ENCODE results near the gene SHCBP1L. TPM values are rescaled to one million over a fixed set of nuclear protein-coding genes. Genes with fewer than 3 reads are reported as not detected.

SHCBP1L gene
- total RNA-seq, 1 donor from 2014 or later, result not detected

- Mint-ChIP-seq H3K4me1 (ENCODE audit: low read depth, unreplicated experiment) (peaks cover 7% of the 10 kb centered on the region), H3K9me3 (ENCODE audit: unreplicated experiment) (no peaks in the 10 kb centered on the region), H3K27ac (ENCODE audit: unreplicated experiment) (no peak overlapping the region), H3K4me3 (ENCODE audit: unreplicated experiment) (no peak overlapping the region), H3K27me3 (ENCODE audit: unreplicated experiment) (no peaks in the 10 kb centered on the region), H3K36me3 (ENCODE audit: unreplicated experiment) (no peaks in the 10 kb centered on the region)
- TF ChIP-seq CTCF (IDR thresholded peaks at IDR 0.05; ENCODE audit: partially characterized antibody, unreplicated experiment), result no peak
- DNase-seq, result no peak
Measured at GRCh38 chr1:182965096-182965495, 12.1 kb upstream of the SHCBP1L start.

- Mint-ChIP-seq H3K9me3 (ENCODE audit: unreplicated experiment) (no peaks in the 10 kb centered on the region), H3K36me3 (ENCODE audit: unreplicated experiment) (no peaks in the 10 kb centered on the region), H3K27me3 (ENCODE audit: unreplicated experiment) (no peaks in the 10 kb centered on the region), H3K4me3 (ENCODE audit: unreplicated experiment) (peak overlapping the region; percentile 3), H3K4me1 (ENCODE audit: low read depth, unreplicated experiment) (peaks cover 7% of the 10 kb centered on the region), H3K27ac (ENCODE audit: unreplicated experiment) (peak overlapping the region; percentile 13)
- TF ChIP-seq CTCF (IDR thresholded peaks at IDR 0.05; ENCODE audit: partially characterized antibody, unreplicated experiment), result peak; percentile 67
- DNase-seq, result peak; percentile 76
Measured at GRCh38 chr1:182962554-182963115, 9.7 kb upstream of the SHCBP1L start.

GRCh38 chr1:182960046-182960445 is 7.1 kb upstream of the SHCBP1L start:
- Mint-ChIP-seq H3K4me1 (ENCODE audit: low read depth, unreplicated experiment) (peaks cover 13% of the 10 kb centered on the region), H3K27me3 (ENCODE audit: unreplicated experiment) (no peaks in the 10 kb centered on the region), H3K9me3 (ENCODE audit: unreplicated experiment) (no peaks in the 10 kb centered on the region), H3K27ac (ENCODE audit: unreplicated experiment) (no peak overlapping the region), H3K4me3 (ENCODE audit: unreplicated experiment) (no peak overlapping the region), H3K36me3 (ENCODE audit: unreplicated experiment) (no peaks in the 10 kb centered on the region)
- no peak for DNase-seq
- no peak for TF ChIP-seq CTCF (IDR thresholded peaks at IDR 0.05; ENCODE audit: partially characterized antibody, unreplicated experiment)

- H3K9me3 Mint-ChIP-seq (ENCODE audit: unreplicated experiment), result no peaks in the 10 kb centered on the region
- no peaks in the 10 kb centered on the region for H3K36me3 Mint-ChIP-seq (ENCODE audit: unreplicated experiment)
- no peak for DNase-seq
- peaks cover 12% of the 10 kb centered on the region for H3K4me1 Mint-ChIP-seq (ENCODE audit: low read depth, unreplicated experiment)
- no peak overlapping the region for H3K4me3 Mint-ChIP-seq (ENCODE audit: unreplicated experiment)
- H3K27ac Mint-ChIP-seq (ENCODE audit: unreplicated experiment), result no peak overlapping the region
- TF ChIP-seq CTCF (IDR thresholded peaks at IDR 0.05; ENCODE audit: partially characterized antibody, unreplicated experiment), result no peak
- no peaks in the 10 kb centered on the region for H3K27me3 Mint-ChIP-seq (ENCODE audit: unreplicated experiment)
Measured at GRCh38 chr1:182957902-182958395, 5.0 kb upstream of the SHCBP1L start.

GRCh38 chr1:182956708-182957365 is 3.9 kb upstream of the SHCBP1L start:
- Mint-ChIP-seq H3K9me3 (ENCODE audit: unreplicated experiment) (no peaks in the 10 kb centered on the region), H3K27me3 (ENCODE audit: unreplicated experiment) (no peaks in the 10 kb centered on the region), H3K4me1 (ENCODE audit: low read depth, unreplicated experiment) (peaks cover 6% of the 10 kb centered on the region), H3K27ac (ENCODE audit: unreplicated experiment) (no peak overlapping the region), H3K36me3 (ENCODE audit: unreplicated experiment) (no peaks in the 10 kb centered on the region), H3K4me3 (ENCODE audit: unreplicated experiment) (no peak overlapping the region)
- TF ChIP-seq CTCF (IDR thresholded peaks at IDR 0.05; ENCODE audit: partially characterized antibody, unreplicated experiment), result no peak
- no peak for DNase-seq
